H1 (cell line): ENCODE measurements around the gene BBS9. TPM values are rescaled to one million over a fixed set of nuclear protein-coding genes. Genes with fewer than 3 reads are reported as not detected.

Source experiments
- EZH2 ChIP-seq: fragments of 200-600 bp; sonication (generic); IDR thresholded peaks from 2 replicates; pipeline ENCODE4 v1.7.1; 2012; ENCODE audit warnings: low read depth, mild to moderate bottlenecking, moderate library complexity, low read length, inconsistent platforms; ENCODE audit not compliant: severe bottlenecking
- KDM4A ChIP-seq: IDR thresholded peaks from one replicate; pipeline ENCODE4 v1.7.1; 2012; ENCODE audit warnings: low read depth, mild to moderate bottlenecking, moderate library complexity, low read length, inconsistent platforms; ENCODE audit not compliant: severe bottlenecking
- MAFK ChIP-seq: IDR thresholded peaks from 2 replicates; pipeline ENCODE4 v1.6.1; 2012; ENCODE audit warnings: low read depth, mild to moderate bottlenecking, improper control_type of control experiment, low read length
- RAD21 ChIP-seq, 2 experiments: IDR thresholded peaks in 1 of 2; conservative IDR thresholded peaks in 1 of 2; 2 replicates each; pipeline ENCODE4 v1.6.1; 2011; ENCODE audit warnings: low read depth in 2 of 2, low read length in 2 of 2, improper control_type of control experiment in 1 of 2, inconsistent platforms in 1 of 2, mild to moderate bottlenecking in 1 of 2, moderate library complexity in 1 of 2
- SP1 ChIP-seq: IDR thresholded peaks from 2 replicates; pipeline ENCODE4 v1.6.1; 2011; ENCODE audit warnings: low read depth, low read length
- SP2 ChIP-seq: IDR thresholded peaks from 2 replicates; pipeline ENCODE4 v1.6.1; 2012; ENCODE audit warnings: mild to moderate bottlenecking, low read length, inconsistent platforms
- TEAD4 ChIP-seq: IDR thresholded peaks from 2 replicates; pipeline ENCODE4 v1.6.1; 2012; ENCODE audit warnings: low read depth, low read length, inconsistent platforms, mixed read lengths
- polyA plus RNA-seq, 7 experiments: library from polyadenylated mRNA; depleted of rRNA in 3 of 7; stranded (reverse) in 5 of 7; unstranded in 2 of 7; fragments of >200 nt in 5 of 7; fragments of 200-250 nt in 2 of 7; gene quantifications; 1 replicate in 5 of 7; 2 replicates in 1 of 7; 4 replicates in 1 of 7; pipeline versions ENCODE4 v1.2.1 to v1.2.3, GENCODE V29; 2011 to 2013; ENCODE audit warnings: missing spikeins in 2 of 7, mixed read lengths in 2 of 7
- total RNA-seq: library from RNA; stranded (reverse); fragmentation: NEBNext Ultra II Directional; extraction: Animal tissue kit (Norgen Biotek cat#: 25700); gene quantifications from 2 replicates; pipeline ENCODE4 v1.2.1, GENCODE V29; 2021

Gene BBS9
- total and polyA plus RNA-seq, 2 of the 8 experiments (the other 6 are each of a cell fraction or from before 2014, with no cell fraction given): 22.3 to 37.0 TPM

- TF ChIP-seq RAD21 (IDR thresholded peaks at IDR 0.05 in 1 of 2, conservative IDR thresholded peaks at IDR 0.05 in 1 of 2; ENCODE audit: low read depth in 2 of 2, low read length in 2 of 2): no peak
- no peak for TF ChIP-seq SP2
- no peak for TF ChIP-seq TEAD4
- no peak for TF ChIP-seq EZH2
- no peak for TF ChIP-seq MAFK
- TF ChIP-seq SP1: no peak
- TF ChIP-seq KDM4A: no peak
Observed at GRCh38 chr7:33597181-33597580, 467.8 kb downstream of the BBS9 start (continued).
